B cell (primary cell): ENCODE data around the gene ATP8B3. TPM values are rescaled to one million over a fixed set of nuclear protein-coding genes. Genes with fewer than 3 reads are reported as not detected.

Experiments
- ATAC-seq: fragments of 200-7000 bp; cut with Tn5 transposase; one replicate; pipeline ENCODE4 v1.10.0; 2021; ENCODE audit warnings: low read depth, mild to moderate bottlenecking, moderate number of reproducible peaks, moderate library complexity
- CTCF ChIA-PET: fragments of 350-600 bp; sonication (Branson Sonifier 250); formaldehyde crosslinking; loops from one replicate; lab custom pipeline; 2021; ENCODE audit warnings: antibody characterized with exemption, inconsistent platforms; lab: Charles Lee
- POLR2A ChIA-PET: fragments of 350-600 bp; sonication (Branson Sonifier 250); formaldehyde crosslinking; loops from one replicate; lab custom pipeline; 2021; ENCODE audit warnings: antibody characterized with exemption; lab: Charles Lee
- DNase-seq: peaks from one replicate; pipeline ENCODE4 v3.0.0; 2013
- H2AFZ ChIP-seq: 2 replicates; pipeline ENCODE4 v1.6.1; 2012; ENCODE audit warnings: mild to moderate bottlenecking, low read depth, low read length; ENCODE audit not compliant: insufficient read depth, poor library complexity, severe bottlenecking
- H3K27ac ChIP-seq, 2 donors: 1 replicate in 1 of 2; 2 replicates in 1 of 2; pipeline ENCODE4 v1.5.1; 2012 to 2013; ENCODE audit warnings: low read length in 2 of 2, mild to moderate bottlenecking in 2 of 2, moderate library complexity in 1 of 2
- H3K27me3 ChIP-seq, 4 experiments: fragments of 200-600 bp in 1 of 4; sonication (generic) in 1 of 4; replicated peaks in 1 of 4; 1 replicate in 2 of 4; 2 replicates in 2 of 4; pipeline versions ENCODE4 v1.6.1 to v1.7.0; 2013 to 2016; ENCODE audit warnings: low read length in 3 of 4, mild to moderate bottlenecking in 2 of 4, mixed read lengths in 1 of 4, moderate library complexity in 1 of 4; ENCODE audit not compliant: insufficient read depth in 4 of 4, control insufficient read depth in 3 of 4; ENCODE audit errors: control extremely low read depth in 1 of 4
- H3K36me3 ChIP-seq, 2 experiments: replicated peaks in 1 of 2; 1 replicate in 1 of 2; 2 replicates in 1 of 2; pipeline versions ENCODE4 v1.6.1 to v1.7.1; 2013; ENCODE audit warnings: low read length in 1 of 2; ENCODE audit not compliant: insufficient read depth in 2 of 2, control insufficient read depth in 1 of 2; ENCODE audit errors: control extremely low read depth in 1 of 2, extremely low read depth in 1 of 2
- H3K4me1 ChIP-seq, 2 donors: fragments of 200-600 bp in 1 of 2; sonication (generic) in 1 of 2; 1 replicate in 1 of 2; 2 replicates in 1 of 2; pipeline versions ENCODE4 v1.5.1 to v1.6.1; 2013 to 2017; ENCODE audit warnings: low read length in 2 of 2; ENCODE audit not compliant: control insufficient read depth in 2 of 2, insufficient read depth in 2 of 2
- H3K4me2 ChIP-seq: replicated peaks from 2 replicates; pipeline ENCODE3; 2012; ENCODE audit warnings: mild to moderate bottlenecking, low read depth, low read length; ENCODE audit not compliant: poor library complexity, severe bottlenecking
- H3K4me3 ChIP-seq, 5 experiments: fragments of 200-600 bp in 1 of 5; sonication (generic) in 1 of 5; 1 replicate in 3 of 5; 2 replicates in 2 of 5; pipeline versions ENCODE4 v1.5.1 to v1.7.0; 2011 to 2016; ENCODE audit warnings: low read length in 4 of 5, mild to moderate bottlenecking in 4 of 5, low read depth in 2 of 5, control low read depth in 1 of 5, moderate library complexity in 1 of 5; ENCODE audit not compliant: insufficient read depth in 1 of 5; ENCODE audit errors: control extremely low read depth in 1 of 5, extremely low read depth in 1 of 5
- H3K79me2 ChIP-seq: fragments of 200-600 bp; sonication (generic); one replicate; pipeline ENCODE4 v1.6.0; 2016; ENCODE audit warnings: low read length; ENCODE audit not compliant: control insufficient read depth, insufficient read depth
- H3K9ac ChIP-seq: fragments of 200-600 bp; sonication (generic); 2 replicates; pipeline ENCODE4 v1.6.1; 2017; ENCODE audit warnings: mild to moderate bottlenecking, low read length, moderate library complexity
- H3K9me3 ChIP-seq, 3 donors: one replicate each; pipeline versions ENCODE4 v1.6.1 to v1.7.1; 2013; ENCODE audit warnings: low read length in 2 of 3; ENCODE audit not compliant: control insufficient read depth in 2 of 3, insufficient read depth in 1 of 3; ENCODE audit errors: control extremely low read depth in 1 of 3
- H4K20me1 ChIP-seq: 2 replicates; pipeline ENCODE4 v1.6.0; 2012; ENCODE audit warnings: mild to moderate bottlenecking, low read length; ENCODE audit not compliant: insufficient read depth, control insufficient read depth, poor library complexity, severe bottlenecking
- H3K27ac Mint-ChIP-seq: one replicate; pipeline ENCODE4 v1.8.0; 2021; ENCODE audit warnings: mixed read lengths
- H3K27me3 Mint-ChIP-seq: one replicate; pipeline ENCODE4 v1.8.0; 2021; ENCODE audit warnings: mixed read lengths
- H3K4me1 Mint-ChIP-seq: one replicate; pipeline ENCODE4 v1.8.0; 2021; ENCODE audit warnings: mixed read lengths
- H3K4me3 Mint-ChIP-seq: one replicate; pipeline ENCODE4 v1.8.0; 2021; ENCODE audit warnings: mixed read lengths
- H3K9me3 Mint-ChIP-seq: one replicate; pipeline ENCODE4 v1.8.0; 2022; ENCODE audit warnings: mixed read lengths; ENCODE audit not compliant: insufficient read depth
- CTCF ChIP-seq: fragments of 200-600 bp; IDR thresholded peaks from one replicate; pipeline ENCODE4 v1.8.0; 2022; ENCODE audit warnings: antibody characterized with exemption, mild to moderate bottlenecking
- EZH2 ChIP-seq: IDR thresholded peaks from 2 replicates; pipeline ENCODE4 v1.6.1; 2012; ENCODE audit warnings: borderline replicate concordance, low read depth, mild to moderate bottlenecking, moderate library complexity, low read length; ENCODE audit not compliant: insufficient read depth, poor library complexity, severe bottlenecking
- WGBS: methylation state at CpG from one replicate; pipeline ENCODE4 v1.1.5; 2013; ENCODE audit warnings: missing lambda C conversion rate; ENCODE audit not compliant: insufficient coverage; 5-methylcytosine and 5-hydroxymethylcytosine counted together
- intact Hi-C: fragments of 100-400 bp; cut with micrococcal nuclease; formaldehyde crosslinking; loops from one replicate; pipeline ENCODE4 v1.10.0; 2022
- polyA plus RNA-seq: library from polyadenylated mRNA; depleted of rRNA; stranded (reverse); fragments of >200 nt; gene quantifications from 2 replicates; pipeline ENCODE4 v1.2.3, GENCODE V29; 2012
- total RNA-seq, 2 donors: library from RNA; stranded (reverse); fragments of 120-200 nt in 1 of 2; gene quantifications; 1 replicate in 1 of 2; 2 replicates in 1 of 2; pipeline versions ENCODE4 v1.2.3 to v1.2.4, GENCODE V29; 2013 to 2022

The ATP8B3 gene
- total and polyA plus RNA-seq, 2 donors (not counting 1 experiment from before 2014, with no cell fraction given), result 0.89 to 5.1 TPM

- Histone ChIP-seq H4K20me1 (peaks cover 95% of the 10 kb centered on the region), H3K36me3 (peaks cover 0 to 4% of the 10 kb centered on the region in 2 experiments), H3K9ac (peak overlapping the region; percentile 74), H2AFZ (no peak overlapping the region), H3K9me3 (no peaks in the 10 kb centered on the region), H3K27me3 (no peaks in the 10 kb centered on the region), H3K79me2 (peaks cover 81% of the 10 kb centered on the region), H3K4me3 (peak overlapping the region in 4 of 5 experiments; percentile 61 to 70 (median 64)), H3K4me1 (peaks cover 72 to 91% of the 10 kb centered on the region in 2 donors), H3K4me2 (peak overlapping the region; percentile 97), H3K27ac (peak overlapping the region; percentile 75 to 79)
- WGBS, result under 1% methylated on average over 68 of the region's 73 CpGs
- H3K27ac Mint-ChIP-seq, result peak overlapping the region; percentile 87
- H3K9me3 Mint-ChIP-seq, result no peaks in the 10 kb centered on the region
- ChIA-PET CTCF (interaction anchor here (0.9 to 1.8 kb wide), 3 partner anchors 8 to 76 kb away, joined by 4 to 5 read pairs (median 4); no protein-coding TSS in a partner anchor), POLR2A (interaction anchor here (0.6 to 1.9 kb wide), 7 partner anchors 7 to 765 kb away, joined by 3 to 6 read pairs (median 4); partner anchors contain the start of genes CIRBP and REXO1)
- TF ChIP-seq CTCF (no peak), EZH2 (no peak)
- no peaks in the 10 kb centered on the region for H3K27me3 Mint-ChIP-seq
- H3K4me1 Mint-ChIP-seq, result peaks cover 69% of the 10 kb centered on the region
- intact Hi-C loops, result loop anchor here (1.0 kb wide), 1 partner anchor 7 kb away; no protein-coding TSS in a partner anchor
- DNase-seq, result peak; percentile 83
- ATAC-seq, result peak; percentile 37
- H3K4me3 Mint-ChIP-seq, result peak overlapping the region; percentile 83
Measured at GRCh38 chr19:1856698-1857603, 44.9 kb upstream of the ATP8B3 start.
